ENCODE data around the gene NTSR1.
A peak's percentile ranks its signal among the peaks of the same experiment; 100 is the strongest.

NTSR1 gene

GRCh38 chr20:62802026-62802712 lies 93.5 kb downstream of the NTSR1 start:
- no peak for DNase-seq (ENCODE audit: low spot score)

GRCh38 chr20:62804021-62804626 lies 95.5 kb downstream of the NTSR1 start:
- no peak for DNase-seq (ENCODE audit: low spot score)

GRCh38 chr20:62804627-62805154 lies 96.1 kb downstream of the NTSR1 start, which contains the start of gene OGFR:
Gene OGFR (plus strand): TSS chr20:62804835. CDS start chr20:62804860, 25 bp downstream.
- DNase-seq (ENCODE audit: low spot score), result peak; percentile 89

- peak; percentile 71 for DNase-seq (ENCODE audit: low spot score)
Observed at GRCh38 chr20:62805155-62805710, 96.6 kb downstream of the NTSR1 start.

- no peak for DNase-seq (ENCODE audit: low spot score)
Observed at GRCh38 chr20:62805711-62806382, 97.2 kb downstream of the NTSR1 start.

- no peak for DNase-seq (ENCODE audit: low spot score)
Observed at GRCh38 chr20:62806383-62807050, 97.9 kb downstream of the NTSR1 start.

- no peak for DNase-seq (ENCODE audit: low spot score)
Observed at GRCh38 chr20:62807444-62808210, 99.0 kb downstream of the NTSR1 start.

- peak; percentile 88 for DNase-seq (ENCODE audit: low spot score)
Observed at GRCh38 chr20:62808211-62808865, 99.7 kb downstream of the NTSR1 start.

- no peak for DNase-seq (ENCODE audit: low spot score)
Observed at GRCh38 chr20:62809530-62810428, 101.1 kb downstream of the NTSR1 start.

GRCh38 chr20:62811320-62811719 lies 102.7 kb downstream of the NTSR1 start:
- DNase-seq (ENCODE audit: low spot score), result no peak

- DNase-seq (ENCODE audit: low spot score), result no peak
Observed at GRCh38 chr20:62811720-62812119, 103.1 kb downstream of the NTSR1 start.
